GM23338 (cell line): ENCODE measurements around the gene RUFY1. TPM values are rescaled to one million over a fixed set of nuclear protein-coding genes. Genes with fewer than 3 reads are reported as not detected.
"Not testable (repeated sequence)": the region's sequence is repeated elsewhere in the genome, so short reads cannot be mapped to it uniquely, and the experiment has no call there.

Experiments
- ATAC-seq: fragments of 200-7000 bp; cut with Tn5 transposase; 3 replicates; pipeline ENCODE4 v1.9.1; 2020
- DNase-seq: peaks from one replicate; pipeline ENCODE4 v3.0.0-alpha.2; 2015; ENCODE audit warnings: low spot score
- H2AFZ ChIP-seq: fragments of 200-600 bp; sonication (generic); 2 replicates; pipeline ENCODE4 v1.8.0; 2016; ENCODE audit warnings: antibody characterized with exemption, mild to moderate bottlenecking, moderate library complexity
- H3F3A ChIP-seq: fragments of 200-600 bp; sonication (generic); replicated peaks from 2 replicates; pipeline ENCODE4 v1.8.0; 2017; ENCODE audit warnings: antibody characterized with exemption, mixed run types, low read depth
- H3K27ac ChIP-seq: fragments of 200-600 bp; sonication (generic); 2 replicates; pipeline ENCODE4 v1.6.1; 2016; ENCODE audit warnings: low read depth
- H3K27me3 ChIP-seq: fragments of 200-600 bp; sonication (generic); 2 replicates; pipeline ENCODE4 v1.8.0; 2016; ENCODE audit warnings: mild to moderate bottlenecking, mixed run types, moderate library complexity; ENCODE audit not compliant: insufficient read depth
- H3K36me3 ChIP-seq: fragments of 200-600 bp; sonication (generic); 2 replicates; pipeline ENCODE4 v1.8.0; 2016; ENCODE audit warnings: mild to moderate bottlenecking; ENCODE audit not compliant: insufficient read depth
- H3K4me1 ChIP-seq: fragments of 200-600 bp; sonication (generic); 2 replicates; pipeline ENCODE4 v1.8.0; 2016; ENCODE audit warnings: mild to moderate bottlenecking, moderate library complexity; ENCODE audit not compliant: insufficient read depth
- H3K4me2 ChIP-seq: fragments of 200-600 bp; sonication (generic); 2 replicates; pipeline ENCODE4 v1.7.1; 2017; ENCODE audit warnings: mixed run types
- H3K4me3 ChIP-seq: fragments of 200-600 bp; sonication (generic); 2 replicates; pipeline ENCODE4 v1.6.1; 2016; ENCODE audit warnings: mixed run types
- H3K79me2 ChIP-seq: fragments of 200-600 bp; sonication (generic); replicated peaks from 2 replicates; pipeline ENCODE4 v1.8.0; 2017; ENCODE audit warnings: mild to moderate bottlenecking; ENCODE audit not compliant: insufficient read depth
- H3K9me2 ChIP-seq: fragments of 200-600 bp; sonication (generic); 2 replicates; pipeline ENCODE4 v1.8.0; 2017; ENCODE audit not compliant: insufficient read depth
- H4K20me1 ChIP-seq: fragments of 200-600 bp; sonication (generic); replicated peaks from 2 replicates; pipeline ENCODE4 v1.8.0; 2017; ENCODE audit warnings: mild to moderate bottlenecking; ENCODE audit not compliant: insufficient read depth
- H3K27ac Mint-ChIP-seq: 2 replicates; pipeline ENCODE4 v1.8.0; 2020; ENCODE audit warnings: inconsistent platforms, mild to moderate bottlenecking, moderate library complexity, mixed read lengths
- H3K27me3 Mint-ChIP-seq: 3 replicates; pipeline ENCODE4 v1.8.0; 2022; ENCODE audit warnings: low read depth, mild to moderate bottlenecking, moderate library complexity, mixed read lengths, inconsistent platforms; ENCODE audit not compliant: insufficient read depth, poor library complexity
- H3K36me3 Mint-ChIP-seq: 3 replicates; pipeline ENCODE4 v1.8.0; 2021; ENCODE audit warnings: low read depth, mild to moderate bottlenecking, inconsistent platforms, moderate library complexity, mixed read lengths
- H3K4me1 Mint-ChIP-seq: 3 replicates; pipeline ENCODE4 v1.8.0; 2020; ENCODE audit warnings: mild to moderate bottlenecking, inconsistent platforms, mixed read lengths
- H3K4me3 Mint-ChIP-seq: 3 replicates; pipeline ENCODE4 v1.8.0; 2021; ENCODE audit warnings: moderate library complexity, mild to moderate bottlenecking, inconsistent platforms, mixed read lengths
- H3K9me3 Mint-ChIP-seq: 3 replicates; pipeline ENCODE4 v1.8.0; 2020; ENCODE audit warnings: moderate library complexity, mild to moderate bottlenecking, inconsistent platforms, mixed read lengths
- polyA plus RNA-seq: library from polyadenylated mRNA; unstranded; fragments of >200 nt; fragmentation: Nextera tagmentation; extraction: Ambion mirVana; gene quantifications from 2 replicates; pipeline ENCODE4 v1.2.1, GENCODE V29; 2016
- small RNA-seq: library from RNA; depleted of rRNA; stranded (forward); fragments of <200 nt; gene quantifications from one replicate; pipeline ENCODE3, GENCODE V24; 2014; ENCODE audit warnings: low replicate concordance
- total RNA-seq: library from RNA; depleted of rRNA; stranded (reverse); fragments of >200 nt; shearing (Covaris generic); gene quantifications from 2 replicates; pipeline ENCODE4 v1.2.3, GENCODE V29; 2014; rRNA removed

RUFY1 gene
- total and polyA plus RNA-seq, 2 experiments from 2014 or later, result 25.3 to 31.6 TPM

DNA sequence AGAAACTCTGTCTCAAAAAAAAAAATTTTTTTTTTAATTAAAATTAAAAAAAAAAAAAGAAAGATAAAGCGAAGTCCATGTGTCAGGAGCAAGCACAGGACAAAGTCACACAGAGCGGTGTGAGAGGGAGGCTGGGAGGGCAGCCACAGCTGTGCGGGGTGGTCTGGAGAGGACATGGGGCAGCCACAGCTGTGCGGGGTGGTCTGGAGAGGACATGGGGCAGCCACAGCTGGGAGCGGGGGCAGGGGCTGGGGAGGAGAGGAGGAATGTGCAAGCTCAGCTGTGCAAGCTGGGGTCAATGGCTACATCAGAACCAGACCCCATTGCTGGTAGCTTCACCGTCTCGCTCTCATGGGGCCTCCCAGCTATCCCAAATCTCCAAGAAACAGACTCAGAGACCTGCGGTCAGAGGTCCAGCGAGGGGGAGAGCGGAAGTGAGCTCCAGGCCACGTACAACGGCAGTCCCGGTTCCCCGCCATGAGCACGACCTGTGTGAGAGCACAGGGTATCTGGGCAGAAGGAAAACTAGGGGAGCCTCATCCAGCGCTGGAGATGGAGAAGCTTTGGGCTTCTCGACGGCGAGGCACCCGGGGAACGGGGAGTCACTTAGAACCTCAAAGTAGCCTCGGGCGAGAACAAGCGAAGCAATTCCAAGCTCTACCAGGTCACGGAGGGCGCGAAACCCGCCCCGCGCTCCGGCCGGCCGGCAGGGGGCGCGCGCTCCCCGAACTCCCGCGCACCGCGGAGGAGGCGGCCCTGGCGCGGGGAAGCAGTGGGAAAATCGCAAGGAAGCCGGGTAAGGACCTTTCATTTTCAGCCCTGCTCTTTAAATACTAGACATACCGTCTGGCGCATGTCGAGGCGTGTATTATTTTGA, 107.2 kb downstream of the RUFY1 start:
- not testable (repeated sequence) for H3K4me3 ChIP-seq

GRCh38 chr5:179658179-179658856, 108.0 kb downstream of the RUFY1 start:
- not testable (repeated sequence) for H3K4me1 ChIP-seq, H3K27ac ChIP-seq, H3K27ac Mint-ChIP-seq, H3K9me3 Mint-ChIP-seq, H3K4me1 Mint-ChIP-seq, H4K20me1 ChIP-seq, H3K36me3 Mint-ChIP-seq, H3K27me3 ChIP-seq, H3K79me2 ChIP-seq, H3F3A ChIP-seq, H3K36me3 ChIP-seq, H3K27me3 Mint-ChIP-seq, H3K9me2 ChIP-seq
- H3K4me3 Mint-ChIP-seq, result peak overlapping the region; percentile 76
- Histone ChIP-seq H3K4me3 (peak overlapping the region; percentile 52), H2AFZ (peak overlapping the region; percentile 82; the same call in 1 of the 2 replicates), H3K4me2 (peak overlapping the region; percentile 71)
- ATAC-seq (peak; percentile 78), DNase-seq (peak; percentile 43)

More for the DNA sequence above, 107.2 kb downstream of the RUFY1 start:
- H3K27ac Mint-ChIP-seq, DNase-seq, H3K36me3 Mint-ChIP-seq, H3K9me2 ChIP-seq, H3K4me3 Mint-ChIP-seq, H4K20me1 ChIP-seq, H3K4me2 ChIP-seq, H3K4me1 Mint-ChIP-seq, H3K27me3 ChIP-seq, H3K79me2 ChIP-seq, H3K36me3 ChIP-seq, H3K27me3 Mint-ChIP-seq, H3K4me1 ChIP-seq, H2AFZ ChIP-seq, H3K27ac ChIP-seq, H3F3A ChIP-seq, H3K9me3 Mint-ChIP-seq: not testable (repeated sequence)
- ATAC-seq, result peak; percentile 94

Small RNAs within 50 kb of the gene (small RNA-seq; reads per million reads assigned to genes)
- gene AC136628.3 (not detected), gene RF00017 (not detected)

Other genes with a start within 250 kb of the RUFY1 start
- gene ADAMTS2, start 205.1 kb upstream of the RUFY1 start, total RNA-seq, result 6.4 and 8.1 TPM in 2 replicates
- gene ADAMTS2, start 205.1 kb upstream of the RUFY1 start, polyA plus RNA-seq, result 1.6 and 2.1 TPM in 2 replicates
- 572 and 715 TPM in 2 replicates for gene HNRNPH1, start 73.1 kb downstream of the RUFY1 start, total RNA-seq
- 330 and 410 TPM in 2 replicates for gene HNRNPH1, start 73.1 kb downstream of the RUFY1 start, polyA plus RNA-seq
- gene CBY3, start 130.5 kb downstream of the RUFY1 start, total RNA-seq, result 0.52 and 2.3 TPM in 2 replicates
- gene CBY3, start 130.5 kb downstream of the RUFY1 start, polyA plus RNA-seq, result 0.37 and 0.38 TPM in 2 replicates
- gene CANX, start 148.4 kb downstream of the RUFY1 start, total RNA-seq, result 440 and 530 TPM in 2 replicates
- 163 and 177 TPM in 2 replicates for gene CANX, start 148.4 kb downstream of the RUFY1 start, polyA plus RNA-seq
- 43.8 and 43.9 TPM in 2 replicates for gene MAML1, start 182.3 kb downstream of the RUFY1 start, total RNA-seq
- 9.6 and 9.8 TPM in 2 replicates for gene MAML1, start 182.3 kb downstream of the RUFY1 start, polyA plus RNA-seq
- 1.2 and 10.1 TPM in 2 replicates for gene LTC4S, start 243.4 kb downstream of the RUFY1 start, total RNA-seq
- 4.0 and 5.8 TPM in 2 replicates for gene LTC4S, start 243.4 kb downstream of the RUFY1 start, polyA plus RNA-seq